Measurements from ENCODE around the gene CENATAC. TPM values are rescaled to one million over a fixed set of nuclear protein-coding genes. Genes with fewer than 3 reads are reported as not detected.

The CENATAC gene
- total RNA-seq, 1 donor from 2014 or later = 59.4 TPM

GRCh38 chr11:119000906-119001305, 3.0 kb downstream of the CENATAC start:
- H3K27ac ChIP-seq = no peak overlapping the region
- peaks cover 48% of the 10 kb centered on the region for H3K36me3 ChIP-seq
- H3K4me1 ChIP-seq = peaks cover 13% of the 10 kb centered on the region
- TF ChIP-seq CTCF (IDR thresholded peaks at IDR 0.05) = no peak
- no peak for ATAC-seq
- DNase-seq = no peak
- no peaks in the 10 kb centered on the region for H3K9me3 ChIP-seq
- intact Hi-C loops (cut with DNase I) = no loop called here
- no peak overlapping the region for H3K4me3 ChIP-seq
- no peaks in the 10 kb centered on the region for H3K27me3 ChIP-seq

- ATAC-seq = no peak
- peaks cover 82% of the 10 kb centered on the region for H3K36me3 ChIP-seq
Observed at GRCh38 chr11:119006656-119007055, 8.7 kb downstream of the CENATAC start.

GRCh38 chr11:119011476-119012053, 13.6 kb downstream of the CENATAC start:
- no peaks in the 10 kb centered on the region for H3K9me3 ChIP-seq
- no peaks in the 10 kb centered on the region for H3K27me3 ChIP-seq
- intact Hi-C loops (cut with DNase I) = no loop called here
- peaks cover 97% of the 10 kb centered on the region for H3K36me3 ChIP-seq
- no peak overlapping the region for H3K27ac ChIP-seq
- no peak overlapping the region for H3K4me3 ChIP-seq
- ATAC-seq (no peak), DNase-seq (no peak)
- TF ChIP-seq CTCF (IDR thresholded peaks at IDR 0.05) = no peak
- H3K4me1 ChIP-seq = peaks cover 9% of the 10 kb centered on the region

More at GRCh38 chr11:119006656-119007055, 8.7 kb downstream of the CENATAC start:
- H3K27me3 ChIP-seq = no peaks in the 10 kb centered on the region
- DNase-seq = no peak
- intact Hi-C loops (cut with DNase I) = no loop called here
- H3K4me3 ChIP-seq = no peak overlapping the region
- H3K27ac ChIP-seq = no peak overlapping the region
- TF ChIP-seq CTCF (IDR thresholded peaks at IDR 0.05) = no peak
- no peaks in the 10 kb centered on the region for H3K9me3 ChIP-seq
- H3K4me1 ChIP-seq = no peaks in the 10 kb centered on the region

GRCh38 chr11:119012629-119013170, 14.8 kb downstream of the CENATAC start:
- no peak for ATAC-seq
- intact Hi-C loops (cut with DNase I) = no loop called here
- H3K9me3 ChIP-seq = no peaks in the 10 kb centered on the region
- peaks cover 17% of the 10 kb centered on the region for H3K4me1 ChIP-seq
- no peak for TF ChIP-seq CTCF (IDR thresholded peaks at IDR 0.05)
- H3K27ac ChIP-seq = no peak overlapping the region
- no peak overlapping the region for H3K4me3 ChIP-seq
- peaks cover 92% of the 10 kb centered on the region for H3K36me3 ChIP-seq
- no peaks in the 10 kb centered on the region for H3K27me3 ChIP-seq
- no peak for DNase-seq

GRCh38 chr11:119014209-119014924, 16.4 kb downstream of the CENATAC start:
- H3K4me1 ChIP-seq = peaks cover 17% of the 10 kb centered on the region
- H3K27me3 ChIP-seq = no peaks in the 10 kb centered on the region
- no peak for DNase-seq
- H3K4me3 ChIP-seq = no peak overlapping the region
- H3K36me3 ChIP-seq = peaks cover 76% of the 10 kb centered on the region
- intact Hi-C loops (cut with DNase I) = no loop called here
- no peak overlapping the region for H3K27ac ChIP-seq
- TF ChIP-seq CTCF (IDR thresholded peaks at IDR 0.05) = no peak
- no peaks in the 10 kb centered on the region for H3K9me3 ChIP-seq
- ATAC-seq = no peak
